Measurements from ENCODE around the gene PAPSS2. TPM values are rescaled to one million over a fixed set of nuclear protein-coding genes. Genes with fewer than 3 reads are reported as not detected.
"Not testable (repeated sequence)": the region's sequence is repeated elsewhere in the genome, so short reads cannot be mapped to it uniquely, and the experiment has no call there.

PAPSS2 gene
- total RNA-seq = 210 TPM
- long read RNA-seq, transcript PAPSS2-201 (12 exons, 3,949 nt) = major isoform, 258 of 331 reads
- long read RNA-seq, partial matches to known transcripts = 49 of 331 reads
- long read RNA-seq, other reads (novel, unspliced or antisense) = 24 of 331 reads

DNA sequence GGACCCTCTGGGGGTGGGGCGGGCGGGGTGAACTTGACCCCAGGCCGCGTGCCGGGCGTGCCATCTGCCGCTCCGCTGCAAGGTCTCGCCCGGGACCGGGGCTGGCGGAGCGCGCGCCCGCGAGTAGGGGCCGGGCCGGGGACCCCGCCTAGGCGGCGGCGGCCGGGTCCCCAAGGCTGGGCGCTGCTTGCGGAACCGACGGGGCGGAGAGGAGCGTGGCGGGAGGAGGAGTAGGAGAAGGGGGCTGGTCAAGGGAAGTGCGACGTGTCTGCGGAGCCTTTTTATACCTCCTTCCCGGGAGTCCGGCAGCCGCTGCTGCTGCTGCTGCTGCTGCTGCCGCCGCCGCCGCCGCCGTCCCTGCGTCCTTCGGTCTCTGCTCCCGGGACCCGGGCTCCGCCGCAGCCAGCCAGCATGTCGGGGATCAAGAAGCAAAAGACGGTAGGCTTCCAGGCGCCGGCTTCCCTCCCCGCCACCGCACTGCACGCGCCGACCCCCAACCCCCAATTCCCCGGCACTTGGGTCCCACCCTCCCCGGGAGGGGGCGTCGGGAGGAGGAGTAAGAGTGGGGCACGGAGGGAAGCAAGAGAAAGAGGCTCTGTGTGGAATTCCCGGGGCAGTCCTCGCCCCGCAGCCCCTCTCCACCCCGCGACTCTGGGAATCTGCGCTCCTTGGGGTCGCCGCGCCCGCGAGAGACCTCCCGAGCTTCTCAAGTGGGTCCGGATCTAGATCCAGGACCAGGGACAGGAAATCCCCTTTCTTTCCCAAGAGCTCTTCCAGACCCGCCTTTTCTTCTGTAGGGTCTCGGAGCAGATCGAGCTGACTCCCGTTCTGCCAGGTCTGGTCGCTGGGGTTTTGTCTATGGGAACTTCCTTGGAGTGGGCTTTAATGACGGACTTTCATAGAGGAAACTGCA is at the start of gene PAPSS2:
Gene PAPSS2 (plus strand): TSS at position 308 of the 913 bp plus-strand sequence. CDS start 104 bp downstream, at position 412.
- peaks cover 15% of the 10 kb centered on the region for H3K4me1 ChIP-seq
- TF ChIP-seq CTCF (IDR thresholded peaks at IDR 0.05) = no peak
- peak; percentile 89 for DNase-seq
- peak within 1 kb of the TSS; percentile 88 for H3K27ac ChIP-seq
- H3K36me3 ChIP-seq = no peaks in the 10 kb centered on the region
- intact Hi-C loops (cut with DNase I) = loop anchor here (10.0 kb wide), 1 partner anchor 55 kb away; no protein-coding TSS in a partner anchor
- ATAC-seq = peak; percentile 92
- H3K4me3 ChIP-seq = peak within 1 kb of the TSS; percentile 73
- H3K9me3 ChIP-seq = no peaks in the 10 kb centered on the region
- H3K27me3 ChIP-seq = no peaks in the 10 kb centered on the region

DNA sequence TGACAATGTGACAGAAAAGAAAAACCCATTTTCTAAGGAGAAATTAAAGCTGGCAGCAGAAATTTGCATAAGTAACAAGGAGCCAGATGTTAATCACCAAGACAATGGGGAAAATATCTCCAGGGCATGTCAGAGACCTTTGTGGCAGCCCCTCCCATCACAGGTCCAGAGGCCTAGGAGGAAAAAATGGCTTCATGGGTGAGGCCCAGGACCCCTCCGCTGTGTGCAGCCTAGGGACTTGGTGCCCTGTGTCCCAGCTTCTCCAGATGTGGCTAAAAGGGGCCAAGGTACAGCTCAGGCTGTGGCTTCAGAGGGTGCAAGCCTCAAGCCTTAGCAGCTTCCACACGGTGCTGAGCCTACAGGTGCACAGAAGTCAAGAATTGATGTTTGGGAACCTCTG is 48.3 kb upstream of the PAPSS2 start:
- DNase-seq; H3K36me3 ChIP-seq; H3K4me1 ChIP-seq; ATAC-seq; H3K4me3 ChIP-seq; H3K27ac ChIP-seq; H3K9me3 ChIP-seq; intact Hi-C loops (cut with DNase I); H3K27me3 ChIP-seq: not testable (repeated sequence)

GRCh38 chr10:87612115-87612514 is 47.6 kb upstream of the PAPSS2 start:
- no peak for ATAC-seq
- DNase-seq = no peak
- Histone ChIP-seq H3K27me3 (no peaks in the 10 kb centered on the region), H3K36me3 (no peaks in the 10 kb centered on the region), H3K4me1 (no peaks in the 10 kb centered on the region), H3K9me3 (no peaks in the 10 kb centered on the region), H3K27ac (no peak overlapping the region), H3K4me3 (no peak overlapping the region)
- no peak for TF ChIP-seq CTCF (IDR thresholded peaks at IDR 0.05)
- intact Hi-C loops (cut with DNase I) = no loop called here

GRCh38 chr10:87613751-87614150 is 45.9 kb upstream of the PAPSS2 start:
- intact Hi-C loops (cut with DNase I) = no loop called here
- no peak for TF ChIP-seq CTCF (IDR thresholded peaks at IDR 0.05)
- H3K4me1 ChIP-seq = no peaks in the 10 kb centered on the region
- DNase-seq = no peak
- no peak for ATAC-seq
- no peaks in the 10 kb centered on the region for H3K9me3 ChIP-seq
- H3K36me3 ChIP-seq = no peaks in the 10 kb centered on the region
- H3K4me3 ChIP-seq = no peak overlapping the region
- no peaks in the 10 kb centered on the region for H3K27me3 ChIP-seq
- no peak overlapping the region for H3K27ac ChIP-seq

- no peaks in the 10 kb centered on the region for H3K9me3 ChIP-seq
- H3K36me3 ChIP-seq = no peaks in the 10 kb centered on the region
- no peaks in the 10 kb centered on the region for H3K4me1 ChIP-seq
- intact Hi-C loops (cut with DNase I) = no loop called here
- H3K27ac ChIP-seq = no peak overlapping the region
- H3K4me3 ChIP-seq = no peak overlapping the region
- H3K27me3 ChIP-seq = no peaks in the 10 kb centered on the region
- no peak for TF ChIP-seq CTCF (IDR thresholded peaks at IDR 0.05)
- ATAC-seq = no peak
- no peak for DNase-seq
These were observed 43.8 kb upstream of the PAPSS2 start for GRCh38 chr10:87615856-87616255.

DNA sequence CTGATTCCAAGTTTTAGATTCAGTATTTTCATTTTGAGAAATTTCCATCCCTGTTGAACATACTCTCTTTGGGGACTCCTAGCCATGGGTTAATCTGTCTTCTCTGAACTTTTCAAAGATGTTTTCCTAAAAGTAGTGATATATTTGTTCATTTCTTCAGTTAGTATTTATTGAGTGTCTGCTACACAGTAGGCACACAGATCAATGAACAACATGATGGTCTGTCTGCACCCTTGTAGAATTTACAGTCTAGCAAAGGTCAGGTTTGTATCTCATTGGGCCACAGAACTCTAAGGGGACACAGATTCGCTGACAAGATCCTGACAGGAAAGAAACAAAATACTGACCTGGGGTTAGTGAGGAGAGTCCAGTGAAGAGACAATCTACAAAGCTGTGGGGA is 42.2 kb upstream of the PAPSS2 start:
- no peak for ATAC-seq
- TF ChIP-seq CTCF (IDR thresholded peaks at IDR 0.05) = no peak
- H3K36me3 ChIP-seq = no peaks in the 10 kb centered on the region
- intact Hi-C loops (cut with DNase I) = no loop called here
- DNase-seq = no peak
- H3K4me3 ChIP-seq = no peak overlapping the region
- no peak overlapping the region for H3K27ac ChIP-seq
- H3K27me3 ChIP-seq = no peaks in the 10 kb centered on the region
- no peaks in the 10 kb centered on the region for H3K4me1 ChIP-seq
- no peaks in the 10 kb centered on the region for H3K9me3 ChIP-seq

All from upper lobe of right lung (tissue), 1 donor.